Heart right ventricle (tissue), 16 donors: ENCODE measurements around the gene HLA-A. TPM values are rescaled to one million over a fixed set of nuclear protein-coding genes. Genes with fewer than 3 reads are reported as not detected.

Experiments used
- ATAC-seq, 8 donors: fragments of 200-7000 bp; cut with Tn5 transposase; one replicate each; pipeline ENCODE4 v1.9.1; 2020; ENCODE audit warnings: mild to moderate bottlenecking in 8 of 8, moderate library complexity in 8 of 8, moderate number of reproducible peaks in 1 of 8
- DNase-seq, 2 donors: peaks; one replicate each; pipeline ENCODE4 v3.0.0-alpha.2; 2020
- H3K27ac ChIP-seq, 10 donors: fragments of 200-600 bp; sonication (generic) in 2 of 10; one replicate each; pipeline versions ENCODE4 v1.5.0 to v1.8.0; 2020 to 2022; ENCODE audit warnings: mild to moderate bottlenecking in 3 of 10
- H3K27me3 ChIP-seq, 7 donors: fragments of 200-600 bp; one replicate each; pipeline ENCODE4 v1.8.0; 2021 to 2022; ENCODE audit warnings: mild to moderate bottlenecking in 2 of 7
- H3K36me3 ChIP-seq, 9 donors: fragments of 200-600 bp; sonication (generic) in 1 of 9; one replicate each; pipeline versions ENCODE4 v1.5.0 to v1.8.0; 2020 to 2022; ENCODE audit warnings: mild to moderate bottlenecking in 2 of 9
- H3K4me1 ChIP-seq, 9 donors: fragments of 200-600 bp; sonication (generic) in 1 of 9; one replicate each; pipeline versions ENCODE4 v1.5.0 to v1.8.0; 2020 to 2022; ENCODE audit warnings: mild to moderate bottlenecking in 4 of 9
- H3K4me3 ChIP-seq, 10 donors: fragments of 200-600 bp; sonication (generic) in 2 of 10; one replicate each; pipeline versions ENCODE4 v1.5.0 to v1.8.0; 2020 to 2022; ENCODE audit warnings: mild to moderate bottlenecking in 7 of 10, moderate library complexity in 2 of 10
- H3K9me3 ChIP-seq, 11 donors: fragments of 200-600 bp in 10 of 11; sonication (generic) in 2 of 11; one replicate each; pipeline versions ENCODE4 v1.5.0 to v1.8.0; 2013 to 2022; ENCODE audit warnings: mild to moderate bottlenecking in 2 of 11, control low read depth in 1 of 11, moderate library complexity in 1 of 11
- CTCF ChIP-seq, 9 donors: fragments of 200-600 bp; sonication (generic) in 2 of 9; IDR thresholded peaks; one replicate each; pipeline versions ENCODE4 v1.5.0 to v1.8.0; 2021 to 2022; ENCODE audit warnings: antibody characterized with exemption in 9 of 9, mild to moderate bottlenecking in 5 of 9, moderate library complexity in 1 of 9
- WGBS, 2 donors: extraction: QIAGEN DNeasy Blood & Tissue Kit; methylation state at CpG; one replicate each; pipeline ENCODE4 v1.1.7; 2013; ENCODE audit warnings: inconsistent platforms in 1 of 2; 5-methylcytosine and 5-hydroxymethylcytosine counted together
- intact Hi-C, 10 donors: fragments of 100-400 bp; cut with DNase I; formaldehyde crosslinking; loops; one replicate each; pipeline versions ENCODE4 v1.11.1 to v1.14.2; 2022
- polyA plus RNA-seq, 2 donors: library from polyadenylated mRNA; stranded (reverse); fragments of 200-250 nt; gene quantifications; one replicate each; pipeline ENCODE4 v1.2.3, GENCODE V29; 2013
- total RNA-seq, 10 donors: library from RNA; stranded (reverse); fragmentation: NEBNext Ultra II Directional in 3 of 10; extraction: Animal tissue kit (Norgen Biotek cat#: 25700) in 3 of 10; gene quantifications; one replicate each; pipeline versions ENCODE4 v1.2.1 to v1.2.4, GENCODE V29; 2021 to 2023
- donor health status: Arrhythmogenic right ventricular cardiomyopathy.
- donor health status: ischemic (EF 13 %, LVEDD 7.1; RV severe dilation, severe dysfunction).
- donor health status: healthy with polysubstance abuse.
- donor health status: DM: no; HTN: yes; CAD: no.
- donor health status: DM: no; HTN: no; CAD: no.
- donor health status: ischemic (EF 25% LVEDD 6.9; RV normal size, moderate dysfunction).
- donor health status: ischemic (EF 25% LVEDD 5.7; RV mildly dilated, moderate dysfunction).
- donor health status: healthy.
- donor health status: DM: yes; HTN: yes; CAD: no.
- donor health status: Ischemic cardiomyopathy.
- donor health status: ischemic (EF 35%, LVEDD 5.7; RV mildly dilated, moderate dysfunction).
- donor health status: nonischemic (EF 11% LVEDD 7.7; RV severe dilation, severe dysfunction).
- donor health status: DM: yes; HTN: yes; CAD: no.
- donor health status: PGD.
- donor health status: ischemic (EF 29% LVEDD 5.4; RV normal size, mild dysfunction).
- donor health status: nonischemic (EF 23%, LVEDD 6.1; RV moderate dilation, normal function).

The HLA-A gene
- total and polyA plus RNA-seq, 12 donors = 218 to 1,594 (median 312) TPM

- H3K4me3 ChIP-seq = no peak overlapping the region
- intact Hi-C loops = no loop called here
- DNase-seq (no peak), ATAC-seq (no peak)
- no peaks in the 10 kb centered on the region for H3K9me3 ChIP-seq
- 75 to 97% methylated on average over 2 of the region's 2 CpGs for WGBS, 2 donors
- no peak overlapping the region for H3K27ac ChIP-seq
- peaks cover 0 to 3% (median 0%) of the 10 kb centered on the region in 9 donors for H3K4me1 ChIP-seq
- no peak for TF ChIP-seq CTCF (IDR thresholded peaks at IDR 0.05)
- H3K36me3 ChIP-seq = no peaks in the 10 kb centered on the region
- no peaks in the 10 kb centered on the region for H3K27me3 ChIP-seq
Measured at GRCh38 chr6:29984992-29985391, 42.7 kb downstream of the HLA-A start.

- no peak for DNase-seq
- WGBS, 2 donors = 54 to 76% methylated on average over 4 of the region's 4 CpGs
Measured at GRCh38 chr6:29986179-29986781, 43.9 kb downstream of the HLA-A start.

GRCh38 chr6:29989211-29989610 is 46.9 kb downstream of the HLA-A start:
- DNase-seq (no peak), ATAC-seq (no peak)
- Histone ChIP-seq H3K27me3 (no peaks in the 10 kb centered on the region), H3K27ac (no peak overlapping the region), H3K4me1 (no peaks in the 10 kb centered on the region), H3K36me3 (no peaks in the 10 kb centered on the region), H3K4me3 (no peak overlapping the region), H3K9me3 (no peaks in the 10 kb centered on the region)
- TF ChIP-seq CTCF (IDR thresholded peaks at IDR 0.05) = no peak
- 92 to 96% methylated on average over 2 of the region's 2 CpGs for WGBS, 2 donors
- intact Hi-C loops = no loop called here

More at GRCh38 chr6:29986179-29986781, 43.9 kb downstream of the HLA-A start:
- no peak overlapping the region for H3K27ac ChIP-seq
- H3K9me3 ChIP-seq = no peaks in the 10 kb centered on the region
- H3K4me1 ChIP-seq = no peaks in the 10 kb centered on the region
- intact Hi-C loops = no loop called here
- no peak overlapping the region for H3K4me3 ChIP-seq
- no peaks in the 10 kb centered on the region for H3K27me3 ChIP-seq
- no peaks in the 10 kb centered on the region for H3K36me3 ChIP-seq
- no peak for ATAC-seq
- no peak for TF ChIP-seq CTCF (IDR thresholded peaks at IDR 0.05)

- intact Hi-C loops = no loop called here
- TF ChIP-seq CTCF (IDR thresholded peaks at IDR 0.05) = no peak
- Histone ChIP-seq H3K27ac (no peak overlapping the region), H3K4me1 (no peaks in the 10 kb centered on the region), H3K4me3 (no peak overlapping the region), H3K36me3 (no peaks in the 10 kb centered on the region), H3K27me3 (no peaks in the 10 kb centered on the region), H3K9me3 (no peaks in the 10 kb centered on the region)
- no peak for DNase-seq
- no peak for ATAC-seq
Measured at GRCh38 chr6:29990931-29991330, 48.6 kb downstream of the HLA-A start.
